Body of pancreas (tissue), 4 donors: ENCODE data around the gene TRAPPC2L.

Experiments
- POLR2A ChIP-seq, 3 donors: fragments of 450-650 bp; IDR thresholded peaks; one replicate each; pipeline ENCODE4 v1.6.1; 2016; ENCODE audit warnings: antibody characterized with exemption in 3 of 3, mild to moderate bottlenecking in 2 of 3
- TF ChIP-seq, protein P1 (sequence below), 7 experiments: fragments of 450-650 bp in 4 of 7; fragments of 200-600 bp in 3 of 7; sonication (generic) in 3 of 7; IDR thresholded peaks; one replicate each; pipeline ENCODE4 v1.5.1; 2016 to 2019; ENCODE audit warnings: antibody characterized with exemption in 7 of 7

DNA sequence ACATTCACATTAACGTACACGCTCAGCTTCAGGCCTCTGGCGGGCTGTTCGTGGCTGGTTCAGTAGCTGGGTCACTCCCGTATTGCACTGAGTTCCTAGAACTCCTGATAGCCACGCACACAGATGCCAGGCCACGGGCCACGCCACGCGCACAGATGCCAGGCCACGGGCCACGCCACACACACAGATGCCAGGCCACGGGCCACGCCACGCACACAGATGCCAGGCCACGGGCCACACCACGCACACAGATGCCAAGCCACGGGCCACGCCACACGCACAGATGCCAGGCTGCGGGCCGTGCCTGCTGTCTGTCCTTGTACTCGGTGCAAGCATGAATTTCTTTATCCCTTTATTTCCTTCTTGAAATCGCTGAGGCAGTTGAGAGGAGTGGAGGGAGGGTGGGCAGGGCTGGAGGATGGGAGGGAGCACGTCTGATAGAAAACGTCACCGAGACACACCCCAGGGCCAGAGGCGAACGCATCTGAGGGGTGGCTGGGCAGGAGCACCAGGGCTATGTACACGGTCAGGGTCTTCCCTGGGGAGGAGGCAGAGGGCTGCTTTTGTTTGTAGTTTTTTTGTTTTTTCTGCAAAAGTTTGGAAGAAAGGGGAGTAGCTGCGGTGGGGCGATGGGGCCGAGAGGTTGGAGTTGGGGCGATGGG is 18.1 kb downstream of the TRAPPC2L start:
- TF ChIP-seq, protein P1, sequence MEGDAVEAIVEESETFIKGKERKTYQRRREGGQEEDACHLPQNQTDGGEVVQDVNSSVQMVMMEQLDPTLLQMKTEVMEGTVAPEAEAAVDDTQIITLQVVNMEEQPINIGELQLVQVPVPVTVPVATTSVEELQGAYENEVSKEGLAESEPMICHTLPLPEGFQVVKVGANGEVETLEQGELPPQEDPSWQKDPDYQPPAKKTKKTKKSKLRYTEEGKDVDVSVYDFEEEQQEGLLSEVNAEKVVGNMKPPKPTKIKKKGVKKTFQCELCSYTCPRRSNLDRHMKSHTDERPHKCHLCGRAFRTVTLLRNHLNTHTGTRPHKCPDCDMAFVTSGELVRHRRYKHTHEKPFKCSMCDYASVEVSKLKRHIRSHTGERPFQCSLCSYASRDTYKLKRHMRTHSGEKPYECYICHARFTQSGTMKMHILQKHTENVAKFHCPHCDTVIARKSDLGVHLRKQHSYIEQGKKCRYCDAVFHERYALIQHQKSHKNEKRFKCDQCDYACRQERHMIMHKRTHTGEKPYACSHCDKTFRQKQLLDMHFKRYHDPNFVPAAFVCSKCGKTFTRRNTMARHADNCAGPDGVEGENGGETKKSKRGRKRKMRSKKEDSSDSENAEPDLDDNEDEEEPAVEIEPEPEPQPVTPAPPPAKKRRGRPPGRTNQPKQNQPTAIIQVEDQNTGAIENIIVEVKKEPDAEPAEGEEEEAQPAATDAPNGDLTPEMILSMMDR (IDR thresholded peaks at IDR 0.05): no peak
- TF ChIP-seq POLR2A (IDR thresholded peaks at IDR 0.05): no peak
